H1 (cell line): ENCODE results near the gene CDON. TPM values are rescaled to one million over a fixed set of nuclear protein-coding genes. Genes with fewer than 3 reads are reported as not detected.
A peak's percentile ranks its signal among the peaks of the same experiment; 100 is the strongest.

ENCODE experiments used
- CTCF ChIA-PET: fragments of 300-600 bp; sonication (Branson Sonifier 250); formaldehyde crosslinking; loops from one replicate; lab custom pipeline; 2021; ENCODE audit not compliant: partially characterized antibody; lab: Charles Lee
- POLR2A ChIA-PET: fragments of 300-600 bp; sonication (Branson Sonifier 250); formaldehyde crosslinking; loops from one replicate; lab custom pipeline; 2021; ENCODE audit warnings: inconsistent platforms; ENCODE audit not compliant: partially characterized antibody; lab: Charles Lee
- DNase-seq, 2 experiments: peaks; one replicate each; pipeline versions ENCODE4 v3.0.0 to v3.0.0-alpha.2; 2010 to 2022; ENCODE audit warnings: low spot score in 2 of 2, low read depth in 1 of 2, mixed read lengths in 1 of 2
- FAIRE-seq: peaks from 2 replicates; lab custom pipeline; 2011; peaks lifted over from hg19 to GRCh38; lab: Jason Lieb, UNC
- H2AFZ ChIP-seq: 2 replicates; pipeline ENCODE4 v1.8.1; 2012; ENCODE audit warnings: low read length, inconsistent platforms
- H2AK5ac ChIP-seq: 2 replicates; pipeline ENCODE4 v1.6.1; 2013; ENCODE audit warnings: low read depth, low read length
- H2BK120ac ChIP-seq: replicated peaks from 2 replicates; pipeline ENCODE3; 2013; ENCODE audit warnings: low read depth, low read length, inconsistent platforms
- H2BK12ac ChIP-seq: 2 replicates; pipeline ENCODE4 v1.6.1; 2013; ENCODE audit warnings: low read depth, low read length
- H2BK15ac ChIP-seq: 2 replicates; pipeline ENCODE4 v1.6.1; 2013; ENCODE audit warnings: low read length
- H2BK20ac ChIP-seq: 2 replicates; pipeline ENCODE4 v1.6.1; 2013; ENCODE audit warnings: low read length
- H2BK5ac ChIP-seq: 2 replicates; pipeline ENCODE4 v1.6.1; 2013; ENCODE audit warnings: low read depth, low read length
- H3K14ac ChIP-seq: 2 replicates; pipeline ENCODE4 v1.6.1; 2013; ENCODE audit warnings: inconsistent platforms; ENCODE audit not compliant: insufficient read length
- H3K18ac ChIP-seq: 2 replicates; pipeline ENCODE4 v1.6.1; 2013; ENCODE audit warnings: low read length; ENCODE audit errors: extremely low read depth
- H3K23ac ChIP-seq: 2 replicates; pipeline ENCODE4 v1.6.1; 2013; ENCODE audit warnings: inconsistent platforms; ENCODE audit not compliant: insufficient read length
- H3K23me2 ChIP-seq: 2 replicates; pipeline ENCODE4 v1.6.1; 2013; ENCODE audit warnings: low read depth, low read length
- H3K27ac ChIP-seq: 2 replicates; pipeline ENCODE4 v1.6.1; 2011; ENCODE audit warnings: low read depth, low read length, inconsistent platforms
- H3K27me3 ChIP-seq, 4 experiments: replicated peaks in 1 of 4; 1 replicate in 1 of 4; 2 replicates in 3 of 4; pipeline versions ENCODE4 v1.6.1 to v1.8.1; 2011 to 2013; ENCODE audit warnings: low read length in 3 of 4, mild to moderate bottlenecking in 3 of 4, inconsistent platforms in 2 of 4, mixed read lengths in 2 of 4, moderate library complexity in 1 of 4; ENCODE audit not compliant: control insufficient read depth in 3 of 4, insufficient read depth in 3 of 4; ENCODE audit errors: extremely low read depth in 1 of 4
- H3K36me3 ChIP-seq, 4 experiments: 2 replicates each; pipeline versions ENCODE4 v1.6.1 to v1.8.1; 2011 to 2013; ENCODE audit warnings: mild to moderate bottlenecking in 4 of 4, low read length in 3 of 4, moderate library complexity in 2 of 4, control low read depth in 1 of 4, inconsistent platforms in 1 of 4; ENCODE audit not compliant: insufficient read depth in 4 of 4, control insufficient read depth in 2 of 4
- H3K4ac ChIP-seq: replicated peaks from 2 replicates; pipeline ENCODE3; 2013; ENCODE audit warnings: low read length, low read depth, mixed read lengths, inconsistent platforms; ENCODE audit not compliant: insufficient read length
- H3K4me1 ChIP-seq, 4 experiments: replicated peaks in 1 of 4; 1 replicate in 1 of 4; 2 replicates in 3 of 4; pipeline versions ENCODE4 v1.6.1 to v1.8.1; 2011 to 2013; ENCODE audit warnings: low read length in 3 of 4, inconsistent platforms in 2 of 4, mixed read lengths in 1 of 4; ENCODE audit not compliant: insufficient read depth in 4 of 4, control insufficient read depth in 3 of 4
- H3K4me2 ChIP-seq, 2 experiments: 2 replicates each; pipeline versions ENCODE4 v1.6.1 to v1.8.1; 2011 to 2013; ENCODE audit warnings: low read depth in 2 of 2, low read length in 2 of 2, control low read depth in 1 of 2, inconsistent platforms in 1 of 2, mild to moderate bottlenecking in 1 of 2; ENCODE audit not compliant: insufficient read depth in 1 of 2
- H3K4me3 ChIP-seq, 4 experiments: fragments of 200-600, 300-600 bp in 1 of 4; sonication (generic), shearing (Covaris generic), sonication (Bioruptor Twin) in 1 of 4; 2 replicates each; pipeline versions ENCODE4 v1.5.1 to v1.8.1; 2011 to 2016; ENCODE audit warnings: low read length in 4 of 4, low read depth in 3 of 4, control low read depth in 2 of 4, inconsistent platforms in 2 of 4, mild to moderate bottlenecking in 2 of 4, mixed read lengths in 1 of 4, moderate library complexity in 1 of 4; ENCODE audit not compliant: insufficient read depth in 2 of 4; ENCODE audit errors: extremely low read depth in 1 of 4
- H3K56ac ChIP-seq: replicated peaks from 2 replicates; pipeline ENCODE3; 2013; ENCODE audit warnings: low read depth, mild to moderate bottlenecking, mixed read lengths, low read length, inconsistent platforms; ENCODE audit not compliant: insufficient read length
- H3K79me1 ChIP-seq: 2 replicates; pipeline ENCODE4 v1.6.1; 2013; ENCODE audit warnings: low read depth, low read length, control low read depth
- H3K79me2 ChIP-seq, 2 experiments: 2 replicates each; pipeline versions ENCODE4 v1.6.1 to v1.8.1; 2012 to 2013; ENCODE audit warnings: low read length in 2 of 2, mild to moderate bottlenecking in 2 of 2, inconsistent platforms in 1 of 2; ENCODE audit not compliant: insufficient read depth in 2 of 2, control insufficient read depth in 1 of 2
- H3K9ac ChIP-seq, 4 experiments: replicated peaks in 1 of 4; 1 replicate in 1 of 4; 2 replicates in 3 of 4; pipeline versions ENCODE4 v1.6.1 to v1.8.1; 2011 to 2013; ENCODE audit warnings: low read depth in 3 of 4, low read length in 3 of 4, control low read depth in 2 of 4, mild to moderate bottlenecking in 2 of 4, moderate library complexity in 2 of 4, inconsistent platforms in 1 of 4; ENCODE audit errors: extremely low read depth in 1 of 4
- H3K9me3 ChIP-seq, 2 experiments: 2 replicates each; pipeline versions ENCODE4 v1.6.1 to v1.8.1; 2012 to 2013; ENCODE audit warnings: mild to moderate bottlenecking in 2 of 2, moderate library complexity in 2 of 2, control low read depth in 1 of 2, inconsistent platforms in 1 of 2, low read depth in 1 of 2, low read length in 1 of 2, mixed read lengths in 1 of 2; ENCODE audit not compliant: insufficient read depth in 2 of 2
- H4K20me1 ChIP-seq, 2 experiments: replicated peaks in 1 of 2; 2 replicates each; pipeline versions ENCODE3 to v1.8.1; 2011 to 2013; ENCODE audit warnings: inconsistent platforms in 2 of 2, low read length in 2 of 2, mild to moderate bottlenecking in 1 of 2; ENCODE audit not compliant: insufficient read depth in 2 of 2, control insufficient read depth in 1 of 2
- H4K5ac ChIP-seq: 2 replicates; pipeline ENCODE4 v1.6.1; 2013; ENCODE audit warnings: low read length, low read depth, mixed read lengths, inconsistent platforms; ENCODE audit not compliant: insufficient read length
- H4K8ac ChIP-seq: 2 replicates; pipeline ENCODE4 v1.8.0; 2013; ENCODE audit warnings: mild to moderate bottlenecking, moderate library complexity, low read length, inconsistent platforms; ENCODE audit not compliant: insufficient read depth; ENCODE audit errors: extremely low read depth
- H4K91ac ChIP-seq: replicated peaks from 2 replicates; pipeline ENCODE3; 2013; ENCODE audit warnings: low read length, mixed read lengths, inconsistent platforms; ENCODE audit not compliant: insufficient read length
- ASH2L ChIP-seq: fragments of 200-600, 300-600 bp; sonication (generic); IDR thresholded peaks from one replicate; pipeline ENCODE4 v1.7.1; 2017; ENCODE audit warnings: low read length
- BCL11A ChIP-seq, 2 experiments: IDR thresholded peaks; one replicate each; pipeline ENCODE4 v1.6.1; 2011; ENCODE audit warnings: low read depth in 2 of 2, low read length in 2 of 2, mild to moderate bottlenecking in 2 of 2
- GABPA ChIP-seq: IDR thresholded peaks from 2 replicates; pipeline ENCODE4 v1.6.1; 2011; ENCODE audit warnings: mild to moderate bottlenecking, low read length, moderate library complexity, borderline replicate concordance; ENCODE audit not compliant: insufficient read depth
- GTF2F1 ChIP-seq: IDR thresholded peaks from 2 replicates; pipeline ENCODE4 v1.6.1; 2012; ENCODE audit warnings: low read depth, low read length, improper control_type of control experiment, borderline replicate concordance
- HDAC2 ChIP-seq, 2 experiments: fragments of 300-600 bp in 1 of 2; sonication (generic) in 1 of 2; IDR thresholded peaks; 2 replicates each; pipeline ENCODE4 v1.6.1; 2011 to 2012; ENCODE audit warnings: low read depth in 2 of 2, low read length in 2 of 2, mild to moderate bottlenecking in 2 of 2, moderate library complexity in 2 of 2, borderline replicate concordance in 1 of 2, inconsistent platforms in 1 of 2
- HDAC6 ChIP-seq: IDR thresholded peaks from one replicate; pipeline ENCODE4 v1.7.1; 2012; ENCODE audit warnings: low read depth, mild to moderate bottlenecking, inconsistent platforms, low read length, moderate library complexity
- PHF8 ChIP-seq: fragments of 200-600 bp; sonication (generic); conservative IDR thresholded peaks from 2 replicates; pipeline ENCODE4 v1.7.1; 2012; ENCODE audit warnings: low read depth, mild to moderate bottlenecking, inconsistent platforms, low read length, moderate library complexity
- TAF1 ChIP-seq: IDR thresholded peaks from 2 replicates; pipeline ENCODE4 v1.6.1; 2011; ENCODE audit warnings: mild to moderate bottlenecking, low read depth, low read length
- TBP ChIP-seq: IDR thresholded peaks from 2 replicates; pipeline ENCODE4 v1.6.1; 2011; ENCODE audit warnings: low read depth, low read length, improper control_type of control experiment
- TCF12 ChIP-seq: IDR thresholded peaks from 2 replicates; pipeline ENCODE4 v1.6.1; 2011; ENCODE audit warnings: low read depth, mild to moderate bottlenecking, low read length
- TEAD4 ChIP-seq: IDR thresholded peaks from 2 replicates; pipeline ENCODE4 v1.6.1; 2012; ENCODE audit warnings: low read depth, low read length, inconsistent platforms, mixed read lengths
- WGBS, 2 experiments: shearing (Covaris generic) in 1 of 2; methylation state at CpG; one replicate each; pipeline versions ENCODE4 v1.1.6 to v1.1.7; 2013 to 2015; ENCODE audit warnings: low lambda C conversion rate in 2 of 2, mixed read lengths in 2 of 2, inconsistent platforms in 1 of 2, low coverage in 1 of 2, missing lambda C conversion rate in 1 of 2; ENCODE audit not compliant: insufficient replicate concordance in 2 of 2, insufficient coverage in 1 of 2, insufficient read length in 1 of 2; ENCODE audit errors: extremely low coverage in 1 of 2, missing lambda C conversion rate in 1 of 2; 5-methylcytosine and 5-hydroxymethylcytosine counted together
- polyA plus RNA-seq, 7 experiments: library from polyadenylated mRNA; depleted of rRNA in 3 of 7; stranded (reverse) in 5 of 7; unstranded in 2 of 7; fragments of >200 nt in 5 of 7; fragments of 200-250 nt in 2 of 7; gene quantifications; 1 replicate in 5 of 7; 2 replicates in 1 of 7; 4 replicates in 1 of 7; pipeline versions ENCODE4 v1.2.1 to v1.2.3, GENCODE V29; 2011 to 2013; ENCODE audit warnings: missing spikeins in 2 of 7, mixed read lengths in 2 of 7
- total RNA-seq: library from RNA; stranded (reverse); fragmentation: NEBNext Ultra II Directional; extraction: Animal tissue kit (Norgen Biotek cat#: 25700); gene quantifications from 2 replicates; pipeline ENCODE4 v1.2.1, GENCODE V29; 2021
- TF ChIP-seq, protein P1 (sequence below): IDR thresholded peaks from 2 replicates; pipeline ENCODE4 v1.6.1; 2011; ENCODE audit warnings: low read depth, mild to moderate bottlenecking, low read length; ENCODE audit not compliant: insufficient read depth

The CDON gene
- total and polyA plus RNA-seq, 2 of the 8 experiments (the other 6 are each of a cell fraction or from before 2014, with no cell fraction given), result 11.0 to 32.5 TPM

DNA sequence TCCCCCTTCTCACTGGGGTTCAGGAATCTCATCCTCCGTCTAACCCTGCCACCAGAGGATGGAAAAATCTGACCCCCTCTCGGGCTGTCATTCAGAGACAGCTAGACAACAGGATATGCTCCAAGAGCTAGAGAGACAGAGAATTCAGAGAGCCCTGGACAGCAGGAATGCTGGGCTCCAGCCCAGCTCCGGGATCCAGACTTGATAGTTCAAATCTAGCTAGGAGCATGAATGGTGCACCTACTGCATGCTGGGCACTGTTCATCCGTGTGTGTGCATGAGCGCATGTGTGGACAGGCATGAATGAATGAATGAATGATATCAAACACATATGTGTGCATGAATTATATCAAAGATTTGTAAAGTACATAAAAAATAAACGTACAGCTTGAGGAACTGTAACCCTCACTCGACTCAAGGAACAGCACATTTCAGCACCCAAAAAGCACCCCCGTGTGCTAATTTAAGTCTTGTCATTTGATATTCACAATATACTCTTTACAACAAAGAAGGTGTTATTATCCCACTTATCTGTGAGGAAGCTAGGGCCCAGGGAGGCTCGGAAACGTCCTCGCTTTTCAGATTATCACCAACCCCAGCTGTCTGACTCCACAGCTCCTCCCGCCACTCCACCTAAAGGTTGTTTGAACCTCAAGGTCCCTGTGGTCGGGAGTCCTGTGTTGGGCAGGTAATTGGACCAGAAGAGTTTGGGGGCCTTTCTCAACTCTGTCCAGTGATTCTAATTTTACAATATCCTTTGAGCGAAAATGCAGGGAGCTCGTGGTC is 117.5 kb downstream of the CDON start:
- Histone ChIP-seq H2BK5ac (no peak overlapping the region), H3K27me3 (no peaks in the 10 kb centered on the region), H3K9ac (no peak overlapping the region), H2AFZ (no peak overlapping the region), H3K56ac (no peak overlapping the region), H3K23ac (no peak overlapping the region), H3K79me2 (no peaks in the 10 kb centered on the region), H3K4me2 (no peak overlapping the region), H4K5ac (no peak overlapping the region), H3K14ac (no peak overlapping the region), H4K8ac (peak overlapping the region; percentile 3; the same call in 1 of the 2 replicates), H4K20me1 (no peaks in the 10 kb centered on the region), H4K91ac (no peak overlapping the region), H3K4me1 (peaks cover 7 to 11% (median 9%) of the 10 kb centered on the region in 4 experiments), H3K4ac (no peak overlapping the region), H3K9me3 (no peaks in the 10 kb centered on the region), H3K23me2 (no peaks in the 10 kb centered on the region), H3K27ac (no peak overlapping the region), H3K79me1 (no peaks in the 10 kb centered on the region), H3K4me3 (no peak overlapping the region), H3K18ac (no peak overlapping the region), H2BK12ac (no peak overlapping the region), H2BK20ac (no peak overlapping the region), H3K36me3 (no peaks in the 10 kb centered on the region), H2AK5ac (no peak overlapping the region), H2BK15ac (no peak overlapping the region), H2BK120ac (no peak overlapping the region)
- FAIRE-seq (no peak), DNase-seq (no peak)
- TF ChIP-seq TAF1, result no peak
- TF ChIP-seq GABPA, result no peak
- no peak for TF ChIP-seq HDAC6
- TF ChIP-seq PHF8, result no peak
- TF ChIP-seq TBP, result no peak
- no peak for TF ChIP-seq GTF2F1
- TF ChIP-seq, protein P1, sequence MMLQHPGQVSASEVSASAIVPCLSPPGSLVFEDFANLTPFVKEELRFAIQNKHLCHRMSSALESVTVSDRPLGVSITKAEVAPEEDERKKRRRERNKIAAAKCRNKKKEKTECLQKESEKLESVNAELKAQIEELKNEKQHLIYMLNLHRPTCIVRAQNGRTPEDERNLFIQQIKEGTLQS, result no peak
- TF ChIP-seq HDAC2 (IDR thresholded peaks at IDR 0.05; ENCODE audit: borderline replicate concordance in 1 of 2, low read depth in 2 of 2, low read length in 2 of 2), result no peak
- no peak for TF ChIP-seq BCL11A (IDR thresholded peaks at IDR 0.05; ENCODE audit: low read depth in 2 of 2, low read length in 2 of 2)
- no peak for TF ChIP-seq TCF12
- no peak for TF ChIP-seq TEAD4
- TF ChIP-seq ASH2L, result no peak
- ChIA-PET CTCF (interaction anchor here (0.8 to 8.2 kb wide), 10 partner anchors 8 to 248 kb away, joined by 3 to 76 read pairs (median 15); partner anchors contain the start of gene CDON), POLR2A (no interaction called here)
- 79% methylated on average over 15 of the region's 15 CpGs; no CpG with 5 or more reads in 1 of the 2 experiments for WGBS, 2 experiments
